HL-60/S4 treated with retinoic acid at 250 ng/mL for 4 days and 3 days (cell line): ENCODE results near the gene RUNDC3A.

ENCODE experiments used
- in situ Hi-C: fragments of 300-500 bp; cut with MboI; formaldehyde crosslinking; loops from 2 replicates; pipeline ENCODE4 v1.7.0; 2022; ENCODE audit warnings: low sequenced_read_pairs

RUNDC3A gene

GRCh38 chr17:44283344-44284023 lies 24.9 kb upstream of the RUNDC3A start:
- in situ Hi-C loops, result no loop called here

- in situ Hi-C loops, result no loop called here
Observed at GRCh38 chr17:44284024-44284400, 24.4 kb upstream of the RUNDC3A start.

GRCh38 chr17:44287651-44288050 lies 20.8 kb upstream of the RUNDC3A start:
- in situ Hi-C loops, result no loop called here

GRCh38 chr17:44293509-44294226 lies 14.7 kb upstream of the RUNDC3A start:
- in situ Hi-C loops, result no loop called here

- in situ Hi-C loops, result no loop called here
Observed at GRCh38 chr17:44297975-44298374, 10.4 kb upstream of the RUNDC3A start.

- in situ Hi-C loops, result no loop called here
Observed at GRCh38 chr17:44304651-44305050, 3.8 kb upstream of the RUNDC3A start.

- in situ Hi-C loops, result no loop called here
Observed at GRCh38 chr17:44307387-44308186, 814 bp upstream of the RUNDC3A start.

GRCh38 chr17:44308865-44309264 lies 464 bp downstream of the RUNDC3A start:
- in situ Hi-C loops, result no loop called here

GRCh38 chr17:44309472-44309871 lies 1.1 kb downstream of the RUNDC3A start:
- in situ Hi-C loops, result no loop called here

GRCh38 chr17:44310188-44310587 lies 1.8 kb downstream of the RUNDC3A start:
- in situ Hi-C loops, result no loop called here

- in situ Hi-C loops, result no loop called here
Observed at GRCh38 chr17:44310609-44311376, 2.4 kb downstream of the RUNDC3A start.

- in situ Hi-C loops, result no loop called here
Observed at GRCh38 chr17:44311562-44312181, 3.3 kb downstream of the RUNDC3A start.

GRCh38 chr17:44312396-44313104 lies 4.1 kb downstream of the RUNDC3A start:
- in situ Hi-C loops, result no loop called here

- in situ Hi-C loops, result no loop called here
Observed at GRCh38 chr17:44314031-44314430, 5.6 kb downstream of the RUNDC3A start.

- in situ Hi-C loops, result no loop called here
Observed at GRCh38 chr17:44314524-44314868, 6.1 kb downstream of the RUNDC3A start.

- in situ Hi-C loops, result no loop called here
Observed at GRCh38 chr17:44314869-44315661, 6.7 kb downstream of the RUNDC3A start.

GRCh38 chr17:44315760-44316731 lies 7.6 kb downstream of the RUNDC3A start:
- in situ Hi-C loops, result no loop called here

- in situ Hi-C loops, result no loop called here
Observed at GRCh38 chr17:44317545-44317944, 9.1 kb downstream of the RUNDC3A start.
